PFSK-1 (cell line): Measurements from ENCODE around the gene UBAC2.

Source experiments
- FOXP2 ChIP-seq: optimal IDR thresholded peaks from 2 replicates; pipeline ENCODE3; 2011; ENCODE audit warnings: borderline replicate concordance, control low read depth, inconsistent platforms; ENCODE audit not compliant: insufficient read depth; ENCODE audit errors: extremely low read length, extremely low read depth
- POLR2AphosphoS5 ChIP-seq: IDR thresholded peaks from 2 replicates; pipeline ENCODE4 v1.6.1; 2012; ENCODE audit warnings: low read depth, mild to moderate bottlenecking, control low read depth, low read length, moderate library complexity
- SIN3A ChIP-seq: IDR thresholded peaks from 2 replicates; pipeline ENCODE4 v1.6.1; 2012; ENCODE audit warnings: mild to moderate bottlenecking, low read length, moderate library complexity, borderline replicate concordance; ENCODE audit not compliant: insufficient read depth

- TF ChIP-seq POLR2AphosphoS5 = no peak
- no peak for TF ChIP-seq SIN3A
- no peak for TF ChIP-seq FOXP2
These were observed 37.5 kb downstream of the UBAC2 start for GRCh38 chr13:99237981-99238662.
